HG02981 (cell line): ENCODE results near the gene SHCBP1.
"Not testable (repeated sequence)": the region's sequence is repeated elsewhere in the genome, so short reads cannot be mapped to it uniquely, and the experiment has no call there.

Experiments
- ATAC-seq: cut with Tn5 transposase; IDR thresholded peaks from one replicate; pipeline ENCODE4 v1.9.1; 2021; ENCODE audit warnings: mild to moderate bottlenecking, moderate library complexity; ENCODE audit not compliant: unreplicated experiment

The SHCBP1 gene

GRCh38 chr16:46618516-46618915 lies 2.7 kb downstream of the SHCBP1 start:
- ATAC-seq = no peak

- no peak for ATAC-seq
These were observed 7.2 kb downstream of the SHCBP1 start for GRCh38 chr16:46614006-46614405.

- ATAC-seq = no peak
These were observed 7.8 kb downstream of the SHCBP1 start for GRCh38 chr16:46613352-46613751.

GRCh38 chr16:46612121-46612520 lies 9.1 kb downstream of the SHCBP1 start:
- ATAC-seq = no peak

GRCh38 chr16:46607529-46607928 lies 13.7 kb downstream of the SHCBP1 start:
- ATAC-seq = no peak

GRCh38 chr16:46606231-46606630 lies 14.9 kb downstream of the SHCBP1 start:
- ATAC-seq = no peak

- no peak for ATAC-seq
These were observed 29.9 kb downstream of the SHCBP1 start for GRCh38 chr16:46591257-46591656.

GRCh38 chr16:46586011-46586577 lies 35.1 kb downstream of the SHCBP1 start:
- ATAC-seq = no peak

- no peak for ATAC-seq
These were observed 38.1 kb downstream of the SHCBP1 start for GRCh38 chr16:46583036-46583435.

GRCh38 chr16:46582313-46582712 lies 38.9 kb downstream of the SHCBP1 start:
- ATAC-seq = no peak

GRCh38 chr16:46577988-46578579 lies 43.1 kb downstream of the SHCBP1 start:
- no peak for ATAC-seq

GRCh38 chr16:46573834-46574159 lies 47.4 kb downstream of the SHCBP1 start:
- ATAC-seq = no peak

GRCh38 chr16:46573008-46573833 lies 48.0 kb downstream of the SHCBP1 start:
- no peak for ATAC-seq

- ATAC-seq = no peak
These were observed 51.9 kb downstream of the SHCBP1 start for GRCh38 chr16:46569231-46569735.

GRCh38 chr16:46568472-46569230 lies 52.5 kb downstream of the SHCBP1 start:
- ATAC-seq = no peak

- no peak for ATAC-seq
These were observed 58.2 kb downstream of the SHCBP1 start for GRCh38 chr16:46562979-46563378.

- no peak for ATAC-seq
These were observed 63.2 kb downstream of the SHCBP1 start for GRCh38 chr16:46558018-46558417.

- ATAC-seq = no peak
These were observed 65.2 kb downstream of the SHCBP1 start for GRCh38 chr16:46555951-46556350.

- ATAC-seq = not testable (repeated sequence)
These were observed 66.7 kb downstream of the SHCBP1 start for GRCh38 chr16:46554435-46554834.

- ATAC-seq = no peak
These were observed 71.7 kb downstream of the SHCBP1 start for GRCh38 chr16:46549477-46549876.
